ENCODE data around the gene RASSF10. TPM values are rescaled to one million over a fixed set of nuclear protein-coding genes. Genes with fewer than 3 reads are reported as not detected.
"Not testable (repeated sequence)": the region's sequence is repeated elsewhere in the genome, so short reads cannot be mapped to it uniquely, and the experiment has no call there.

RASSF10 gene
- polyA plus RNA-seq, 1 donor: 0.34 TPM

DNA sequence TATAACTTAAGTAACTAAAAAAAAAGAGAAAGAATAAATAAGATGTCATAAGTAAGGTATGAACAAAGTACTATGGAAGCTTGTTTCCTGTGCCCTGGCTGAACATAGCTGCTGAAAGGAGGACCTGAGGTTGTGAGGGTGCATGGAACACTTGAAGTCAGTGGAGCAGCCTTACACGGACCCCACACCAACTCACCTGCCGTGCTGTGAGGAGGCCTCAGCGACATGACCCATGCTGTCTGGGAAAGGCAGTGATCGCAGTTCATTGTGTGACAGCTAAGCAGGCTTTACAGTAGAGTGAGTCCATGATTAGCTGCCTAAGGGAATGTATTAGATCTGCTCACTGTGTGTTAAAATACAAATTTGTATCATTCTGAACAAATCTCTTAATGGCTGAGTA, 17.6 kb downstream of the RASSF10 start:
- no peak for DNase-seq

DNA sequence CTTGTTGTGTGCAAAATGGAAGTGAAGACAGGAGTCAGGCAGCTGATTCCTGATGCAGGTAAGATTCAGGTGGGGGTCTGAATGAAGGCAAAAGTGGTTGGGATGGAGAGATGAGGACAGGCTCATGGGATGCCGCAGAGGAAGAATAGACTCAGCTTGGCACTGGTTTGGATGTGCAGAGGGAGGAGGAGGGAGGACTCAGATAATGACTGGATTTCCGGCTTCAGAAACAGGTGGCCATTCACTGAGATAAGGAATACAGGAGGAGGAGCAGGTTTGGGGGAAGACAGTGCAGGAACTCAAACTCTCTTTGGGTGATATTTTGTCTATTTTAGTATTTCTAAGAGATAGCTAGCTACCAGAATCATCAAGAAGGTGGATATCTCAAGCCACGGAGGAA, 19.2 kb downstream of the RASSF10 start:
- no peak for DNase-seq

DNA sequence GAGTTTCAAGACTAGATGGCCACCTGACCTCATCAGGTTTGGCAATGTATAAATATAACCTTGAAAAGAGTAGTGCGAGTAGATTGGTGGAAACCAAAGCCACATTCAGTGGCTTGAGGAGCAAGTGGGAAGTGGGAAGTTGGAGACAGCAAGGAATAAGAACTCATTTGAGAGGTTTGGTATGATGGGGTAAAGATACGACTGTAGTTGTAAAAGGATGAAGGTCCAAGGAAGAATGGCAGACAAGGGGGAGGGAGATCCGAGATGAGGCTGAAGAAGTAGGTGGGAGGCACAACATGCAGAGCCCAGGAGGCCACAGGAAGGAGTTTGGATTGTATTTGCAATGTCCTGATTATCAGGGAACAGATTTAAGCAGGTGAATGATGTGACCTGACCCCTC, 20.8 kb downstream of the RASSF10 start:
- DNase-seq: no peak

DNA sequence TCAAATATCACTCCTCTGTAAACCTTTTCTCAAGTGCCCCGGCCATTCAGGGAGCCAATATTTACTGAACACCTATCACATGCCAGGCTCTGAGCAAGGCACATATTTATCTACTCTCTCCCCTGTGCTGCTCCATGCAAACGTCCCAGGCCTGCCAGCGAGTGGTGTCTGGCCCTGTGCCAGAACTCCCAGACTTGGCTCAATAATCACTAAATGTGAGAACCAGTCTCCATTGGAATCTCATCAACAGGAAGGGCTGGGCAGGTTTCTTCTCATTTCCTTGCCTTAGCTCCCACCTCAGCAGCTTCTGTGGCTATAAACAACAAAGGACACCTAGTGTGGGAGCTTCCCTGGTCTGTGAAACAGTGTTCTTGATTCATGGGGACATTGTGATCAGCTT, 21.7 kb downstream of the RASSF10 start:
- no peak for DNase-seq

DNA sequence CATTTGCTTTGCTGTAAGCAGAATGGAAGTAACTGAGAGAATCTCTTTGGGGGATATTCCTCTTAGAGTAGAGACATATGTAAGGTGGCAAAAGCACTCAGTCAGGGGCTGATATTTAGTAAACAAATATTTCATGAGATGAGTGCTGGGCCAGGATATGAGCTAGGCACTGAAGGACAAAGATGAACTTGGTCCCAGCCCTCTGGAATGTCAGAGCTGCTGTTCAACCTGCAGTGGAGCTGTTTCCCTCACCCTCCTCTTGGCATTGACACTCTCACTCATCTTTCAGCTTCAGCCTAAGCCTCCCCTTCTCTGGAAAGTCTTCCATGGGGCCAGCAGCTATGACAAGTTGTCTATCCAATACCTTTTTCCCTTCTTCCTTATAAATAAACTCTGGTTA, 22.2 kb downstream of the RASSF10 start:
- DNase-seq: no peak

DNA sequence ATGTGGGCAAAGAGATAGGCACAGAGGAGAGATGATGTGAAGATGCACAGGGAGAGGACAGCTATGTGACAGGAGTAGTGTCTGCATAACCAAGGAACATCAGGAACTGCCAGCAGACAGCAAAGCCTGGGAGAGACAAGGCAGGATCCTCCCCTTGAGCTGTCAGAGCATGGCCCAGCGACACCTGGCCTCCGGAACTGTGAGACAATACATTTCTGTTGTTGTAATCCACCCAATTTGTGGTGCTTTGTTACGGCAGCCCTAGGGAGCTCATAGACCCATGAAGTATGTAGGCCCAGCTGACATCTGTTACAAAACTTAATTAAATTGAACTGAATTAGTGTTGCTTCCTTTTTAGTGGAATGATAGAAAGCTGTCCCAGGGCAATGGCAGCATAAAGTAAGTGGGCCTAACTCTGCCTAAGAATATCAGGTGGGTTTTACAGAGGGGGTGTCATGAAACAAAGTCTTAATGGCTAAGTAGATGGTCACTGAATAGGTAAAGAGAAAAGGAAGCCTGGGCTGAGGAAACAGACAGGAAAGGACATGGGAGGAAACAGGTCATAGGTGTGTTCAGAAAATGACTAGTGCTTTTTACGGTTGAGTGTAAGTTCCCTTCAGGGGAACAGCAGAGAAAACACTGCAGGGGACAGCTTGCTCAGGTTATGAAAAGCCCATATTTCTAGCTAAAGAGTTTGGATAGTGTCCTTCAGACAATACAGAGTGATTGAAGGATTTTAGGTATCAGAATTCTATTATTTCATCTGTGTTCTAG, 24.8 kb downstream of the RASSF10 start:
- DNase-seq: no peak

DNA sequence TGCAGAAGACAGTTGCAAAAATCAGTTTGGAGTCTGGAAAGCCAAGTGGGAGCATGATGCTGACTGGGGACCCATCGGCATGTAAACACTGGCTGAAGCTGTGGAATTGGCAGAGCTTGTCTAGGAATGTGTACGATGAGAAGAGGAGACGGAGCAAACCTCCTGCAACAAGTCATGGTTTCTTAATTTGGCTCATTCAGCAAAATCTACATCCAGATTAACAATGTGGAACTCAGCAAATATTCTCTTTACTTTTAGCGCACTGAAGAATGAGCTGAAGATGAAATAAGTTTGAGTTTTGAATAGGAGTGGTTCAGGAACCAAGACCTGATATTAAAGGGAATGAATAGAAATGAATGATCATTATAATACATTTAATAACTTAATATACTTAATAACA, 26.6 kb downstream of the RASSF10 start:
- DNase-seq: no peak

DNA sequence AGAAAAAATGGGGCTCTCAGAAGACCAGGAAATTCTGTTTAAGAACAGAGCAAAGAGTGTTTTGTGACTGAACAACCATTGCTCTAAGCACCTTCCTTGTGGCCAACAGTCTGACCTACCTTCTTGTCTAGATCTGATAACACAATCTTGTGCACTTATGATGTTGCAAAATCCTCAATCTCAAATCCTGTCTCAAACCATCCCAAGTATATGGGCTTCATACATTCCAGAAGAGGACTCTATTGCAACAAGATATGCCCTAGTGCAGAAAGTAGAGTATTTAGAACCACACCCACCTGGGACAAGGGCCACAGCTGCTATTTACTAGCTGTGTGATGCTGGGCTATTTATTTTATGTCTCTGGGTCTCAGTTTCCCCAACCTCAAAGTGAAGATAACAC, 27.1 kb downstream of the RASSF10 start:
- DNase-seq: no peak

DNA sequence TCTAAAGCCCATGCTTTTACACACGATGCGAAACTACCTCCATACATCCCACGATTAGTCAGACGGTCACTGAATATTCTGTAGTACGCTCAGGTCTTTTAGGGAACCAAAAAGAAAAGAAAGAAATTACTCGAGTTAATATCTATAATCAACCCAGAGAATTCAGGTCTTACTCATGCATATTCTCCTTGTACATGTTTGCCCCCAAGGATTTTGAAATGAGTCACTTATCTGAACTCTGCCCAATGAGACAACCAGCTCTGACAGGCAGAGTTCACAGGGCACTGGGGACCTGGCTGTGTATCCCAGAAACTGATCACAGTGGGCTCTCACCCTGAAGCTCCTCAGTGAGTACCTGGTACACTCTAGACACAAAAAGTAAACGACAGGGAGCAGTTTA, 29.2 kb downstream of the RASSF10 start:
- DNase-seq: no peak

DNA sequence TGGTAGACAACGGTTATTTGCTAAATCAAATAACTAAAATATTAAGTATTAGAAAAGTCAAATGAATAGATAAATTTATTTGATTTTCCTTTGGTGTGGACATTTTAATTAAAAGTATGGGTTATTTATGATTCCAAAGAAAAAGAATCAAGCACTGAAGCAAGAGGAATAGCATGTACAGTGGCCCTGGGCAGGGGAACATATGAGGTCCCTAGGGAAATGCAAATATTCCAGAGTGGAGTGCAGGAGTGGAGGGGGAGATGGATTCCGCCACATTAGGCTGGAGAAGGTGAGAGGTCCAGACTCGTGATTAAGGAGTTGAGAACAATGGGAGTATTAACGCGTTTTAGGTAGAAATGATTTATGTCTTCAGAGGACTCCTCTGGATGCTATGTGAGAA, 30.0 kb downstream of the RASSF10 start:
- no peak for DNase-seq

DNA sequence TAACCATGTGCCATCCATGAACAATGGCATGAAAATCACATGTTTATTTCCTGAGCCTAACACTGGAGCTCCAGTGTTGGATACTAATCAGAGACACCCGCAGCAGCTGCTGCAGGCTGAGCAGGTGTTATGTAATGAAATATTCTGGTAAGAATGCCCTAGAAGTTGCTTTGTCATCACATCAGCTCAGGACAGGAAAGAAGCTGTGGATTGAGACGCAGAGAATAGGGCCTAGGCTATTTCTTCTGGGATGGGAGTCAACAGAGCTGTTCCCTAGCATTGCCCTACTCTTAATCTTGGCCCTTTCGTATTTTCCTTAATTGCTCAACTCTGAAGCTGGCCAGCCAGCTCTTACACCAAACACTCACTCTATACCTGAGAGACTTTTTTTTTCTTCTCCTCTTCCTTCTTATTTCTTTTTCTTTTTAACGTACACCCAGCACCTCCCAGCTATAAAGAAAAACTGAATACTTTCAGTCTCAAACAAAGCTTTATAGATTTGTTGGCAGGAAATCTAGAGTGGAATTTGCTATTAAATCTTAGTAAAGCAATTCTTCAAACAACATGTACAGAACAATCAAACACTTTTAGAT, 31.9 kb downstream of the RASSF10 start:
- DNase-seq: peak; percentile 4

DNA sequence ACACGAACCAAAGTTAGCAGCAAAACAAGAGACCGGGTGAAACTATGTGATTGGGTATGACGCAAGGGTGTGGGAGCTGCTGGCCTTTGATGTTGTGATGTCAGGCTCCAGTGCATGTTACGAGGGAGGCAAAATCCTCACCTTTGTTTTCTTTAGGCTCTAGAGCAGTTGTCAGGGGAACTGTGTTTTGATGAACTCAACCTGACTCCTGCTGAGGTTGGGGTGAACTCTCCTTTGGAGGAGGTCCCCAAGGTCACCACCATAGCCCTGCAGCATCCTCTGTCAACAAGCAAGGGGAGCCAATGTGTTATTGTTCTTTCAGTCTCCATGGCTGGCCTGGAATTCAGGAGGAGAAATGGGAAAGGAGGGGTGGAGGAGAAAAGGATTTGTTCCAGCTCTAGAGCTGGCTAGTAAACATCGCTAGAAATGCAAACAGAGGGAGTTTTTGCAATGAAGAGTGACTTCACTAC, 33.8 kb downstream of the RASSF10 start:
- no peak for DNase-seq

DNA sequence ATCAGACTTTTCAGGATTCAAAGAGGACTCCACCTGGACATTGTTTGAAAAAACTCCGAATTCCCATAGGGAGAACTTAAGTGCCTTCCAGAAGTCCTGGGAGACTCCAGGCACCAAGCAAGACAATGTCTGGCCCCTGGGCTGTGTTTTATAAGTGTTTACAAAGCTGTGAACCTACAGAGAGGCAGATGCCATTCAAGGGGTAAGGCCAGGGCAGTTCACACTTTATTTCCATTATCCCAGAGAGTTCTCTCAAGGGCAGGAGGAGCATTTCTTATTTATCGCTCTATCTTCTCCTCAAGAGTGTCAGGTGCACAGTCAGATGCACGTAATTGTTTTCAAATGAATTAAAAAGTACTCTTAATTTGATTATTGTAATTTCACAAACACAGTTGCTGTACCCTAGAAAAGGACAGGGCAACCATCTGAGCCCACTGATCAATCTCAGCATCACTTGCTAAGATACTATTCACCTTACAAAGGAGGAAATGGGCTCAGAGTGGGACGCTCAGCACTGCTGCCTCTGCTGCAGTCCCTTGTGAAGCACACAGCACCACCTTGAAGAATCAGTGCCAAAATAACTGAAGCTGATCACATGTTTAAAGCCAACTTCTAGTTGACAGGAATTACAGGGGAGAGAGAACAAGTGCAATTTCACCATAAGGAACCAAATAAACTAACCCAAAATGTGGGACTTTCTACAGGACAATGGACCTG, 35.0 kb downstream of the RASSF10 start:
- DNase-seq: no peak

DNA sequence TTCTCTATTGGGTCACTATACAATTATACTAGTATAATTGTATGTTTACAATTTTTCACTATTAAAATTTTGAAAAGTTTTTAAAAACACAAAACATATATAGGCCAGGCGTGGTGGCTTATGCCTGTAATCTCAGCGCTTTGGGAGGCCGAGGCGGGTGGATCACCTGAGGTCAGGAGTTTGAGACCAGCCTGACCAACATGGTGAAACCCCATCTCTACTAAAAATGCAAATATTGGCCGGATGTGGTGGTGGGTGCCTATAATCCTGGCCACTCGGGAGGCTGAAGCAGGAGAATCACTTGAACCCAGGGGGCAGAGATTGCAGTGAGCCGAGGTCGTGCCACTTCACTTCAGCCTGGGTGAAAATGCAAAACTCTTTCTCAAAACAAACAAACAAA, 36.0 kb downstream of the RASSF10 start:
- DNase-seq: not testable (repeated sequence)

DNA sequence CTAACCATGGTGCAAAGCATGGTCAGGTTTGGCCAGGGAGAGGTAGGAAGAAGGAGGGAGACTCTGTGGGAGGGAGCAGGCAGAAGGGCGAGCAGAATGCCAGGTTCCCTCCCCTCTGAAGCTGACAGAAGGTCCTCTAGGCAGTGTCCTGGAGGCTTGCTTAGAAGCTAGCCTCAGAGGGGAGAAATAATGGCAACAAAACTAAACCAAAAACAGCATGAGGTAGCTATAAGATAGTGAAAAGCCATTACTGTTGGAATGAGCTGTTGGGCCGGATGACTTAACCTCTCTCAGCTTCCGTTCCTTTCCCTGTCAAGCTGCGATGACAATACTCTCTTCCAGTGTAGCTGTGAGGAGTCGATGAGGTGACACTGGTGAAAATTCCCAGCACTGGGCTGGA, 36.6 kb downstream of the RASSF10 start:
- no peak for DNase-seq

DNA sequence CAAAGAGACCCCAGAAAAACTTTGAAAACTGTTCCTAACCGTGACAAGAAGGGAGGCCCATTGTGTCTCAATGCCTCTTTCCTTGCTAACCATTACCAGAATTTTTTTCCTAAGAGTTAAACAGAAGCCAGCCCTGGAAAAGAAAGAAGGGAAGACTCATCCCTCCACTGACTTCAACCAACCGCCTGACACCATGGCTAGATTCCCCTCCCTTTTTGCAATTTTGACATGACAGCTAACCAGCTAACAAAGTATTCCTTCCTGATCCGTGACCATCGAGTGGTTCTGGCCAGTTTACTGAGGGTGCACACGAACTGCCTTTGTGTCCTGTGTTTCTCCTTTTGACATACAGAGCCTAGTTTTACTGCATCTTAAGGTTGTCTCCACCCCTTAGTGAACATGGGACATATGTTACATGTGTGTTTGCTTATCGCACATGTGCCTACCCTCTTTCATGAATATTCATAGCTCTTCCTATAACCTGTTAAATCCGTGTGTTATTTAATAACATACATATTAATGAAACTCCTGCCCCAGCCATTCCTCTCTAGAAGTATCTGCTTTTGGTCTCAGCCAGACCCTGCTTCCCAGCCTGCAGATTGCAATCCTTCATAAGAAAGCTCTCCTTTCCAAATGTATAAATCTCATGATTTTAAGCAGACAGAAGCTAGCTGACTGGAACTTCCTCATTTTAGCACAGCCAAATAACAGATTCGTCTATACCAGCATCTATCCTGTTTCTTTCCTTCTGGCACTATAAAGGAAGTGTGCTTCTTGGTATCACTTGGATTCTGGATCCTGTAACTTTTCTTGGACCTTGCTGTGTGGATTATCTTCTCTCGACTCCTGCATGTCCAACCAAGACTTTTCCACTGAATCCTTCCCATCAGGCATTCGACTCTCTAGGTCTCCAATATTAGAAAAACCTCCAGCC, 37.8 kb downstream of the RASSF10 start:
- no peak for DNase-seq

DNA sequence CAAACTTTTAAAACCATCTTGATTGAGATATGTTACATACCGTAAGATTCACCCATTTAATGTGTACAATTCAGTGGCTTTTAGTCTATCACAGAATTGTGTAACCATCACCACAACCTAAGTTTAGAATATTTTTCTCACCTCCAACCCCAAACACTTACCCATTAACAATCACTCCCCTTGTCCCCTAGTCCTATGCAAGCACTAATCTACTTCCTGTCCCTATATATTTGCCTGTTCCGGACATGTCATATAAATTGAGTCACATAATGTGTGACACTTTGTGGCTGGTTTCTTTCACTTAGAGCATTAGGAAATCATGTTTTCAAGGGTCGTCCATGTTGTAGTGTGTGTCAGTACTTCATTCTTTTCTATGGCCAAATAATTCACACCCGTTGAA, 38.8 kb downstream of the RASSF10 start:
- DNase-seq: no peak

DNA sequence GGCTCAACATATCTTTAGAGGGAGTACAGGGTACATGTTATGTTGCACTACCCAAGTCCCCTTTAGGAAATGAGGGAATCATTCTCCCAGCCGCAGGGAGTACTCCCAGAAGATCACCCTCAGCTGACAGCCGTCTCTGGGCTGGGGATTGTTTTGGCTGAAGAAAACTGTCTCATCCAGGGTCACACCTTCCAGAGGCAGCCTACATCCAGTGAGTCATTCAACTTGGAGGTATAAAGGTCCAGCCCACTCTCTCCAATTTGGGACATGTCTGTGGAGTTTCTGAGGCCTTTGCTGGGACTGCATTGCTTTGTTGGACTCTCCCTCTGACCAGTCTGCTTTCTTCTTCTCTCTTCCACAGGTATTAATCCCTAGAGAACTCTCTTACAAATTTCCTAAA, 42.1 kb downstream of the RASSF10 start:
- no peak for DNase-seq

DNA sequence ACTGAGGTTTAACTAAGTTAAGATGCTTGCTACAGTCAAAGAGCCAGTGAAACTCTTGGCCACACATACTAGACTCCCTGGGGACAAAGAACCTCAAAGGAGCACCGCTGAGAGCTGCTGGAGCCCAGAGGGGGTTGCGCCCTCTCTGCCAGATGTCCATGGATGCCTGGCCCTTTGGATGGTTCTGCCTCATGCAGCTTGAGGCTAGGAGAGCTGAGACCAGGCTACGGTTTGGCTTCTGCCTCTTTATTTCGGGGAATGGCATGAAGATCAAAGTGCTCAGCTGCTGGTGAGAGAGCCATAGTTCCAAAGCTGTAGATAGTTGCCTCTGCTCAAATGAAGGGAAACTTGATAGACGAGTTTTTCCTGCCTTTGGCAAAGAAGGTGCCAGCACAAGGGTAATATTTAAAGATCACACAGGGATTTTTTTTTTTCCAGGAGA, 43.0 kb downstream of the RASSF10 start:
- DNase-seq: no peak

DNA sequence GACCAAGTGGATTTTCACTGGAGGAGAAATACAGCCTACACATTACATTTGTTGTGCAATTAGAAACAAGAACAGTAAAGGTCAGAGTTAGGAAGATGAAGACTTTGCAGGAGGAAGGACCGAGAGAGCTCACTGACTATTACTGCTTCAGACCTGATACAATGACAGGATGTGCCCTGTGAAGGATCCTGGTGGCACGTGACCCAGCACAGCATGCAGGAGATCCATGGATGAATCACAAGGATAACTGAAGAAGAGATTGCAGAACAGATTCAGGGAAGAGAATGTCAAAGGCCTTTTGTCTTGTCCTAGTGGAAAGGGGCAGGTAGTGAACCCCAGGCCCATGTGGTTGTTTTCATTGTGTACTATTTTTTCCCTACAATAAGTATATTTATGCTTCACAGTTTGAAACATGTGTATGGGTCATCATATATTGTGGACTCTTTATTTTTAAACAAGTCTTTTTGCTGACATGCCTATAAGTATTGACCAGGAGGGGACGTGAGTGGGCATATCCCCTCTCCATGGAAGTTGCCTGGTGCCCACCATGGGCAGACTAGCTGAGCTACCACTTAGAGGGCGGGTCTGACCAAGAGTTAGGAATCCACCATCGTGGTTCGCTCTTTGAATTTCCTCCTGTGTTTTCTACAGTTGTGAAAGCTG, 44.3 kb downstream of the RASSF10 start:
- DNase-seq: no peak

DNA sequence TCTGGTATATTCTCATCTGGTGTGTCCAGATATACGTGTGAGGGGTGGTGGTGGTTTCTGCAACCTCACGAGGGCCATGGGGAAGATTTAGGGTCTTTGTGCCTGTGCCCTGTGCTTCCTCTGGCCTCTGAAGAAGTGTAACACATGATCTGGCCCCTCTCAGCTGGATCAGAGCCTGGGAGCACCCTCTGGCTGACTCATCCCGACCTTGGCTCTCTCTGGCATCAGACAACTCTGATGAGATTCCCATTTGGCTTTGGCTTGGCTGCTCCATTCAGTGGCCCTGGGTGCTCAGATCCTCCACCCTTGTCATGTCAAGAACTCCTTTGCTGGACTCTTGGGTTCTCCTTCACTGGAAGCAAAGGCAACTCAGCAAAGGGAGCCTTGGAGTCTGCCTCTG, 45.2 kb downstream of the RASSF10 start:
- no peak for DNase-seq

DNA sequence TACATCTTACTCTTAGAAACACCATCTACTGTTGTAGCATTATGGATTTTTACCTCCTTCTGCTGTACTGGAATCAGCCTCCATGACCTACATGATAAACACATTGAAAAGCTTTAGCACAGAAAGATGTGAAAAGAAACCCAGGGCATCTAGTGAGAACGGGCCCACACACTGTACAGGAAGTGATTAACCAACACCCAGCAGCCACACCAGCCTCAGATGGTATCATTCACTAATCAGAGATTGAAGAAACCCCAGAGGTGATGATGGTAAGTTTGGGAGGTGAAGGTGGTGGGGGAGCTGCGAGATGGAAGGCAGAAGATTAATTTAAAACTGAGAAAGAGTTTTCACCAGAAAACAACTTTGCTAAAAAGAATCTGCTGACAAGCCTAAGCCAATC, 46.1 kb downstream of the RASSF10 start:
- DNase-seq: no peak
